ENCODE results near the gene DAAM1.

- TF ChIP-seq CTCF (IDR thresholded peaks at IDR 0.05) = no peak
- no peak for TF ChIP-seq POLR2A (IDR thresholded peaks at IDR 0.05)
Measured at GRCh38 chr14:59336098-59336497, 147.6 kb downstream of the DAAM1 start.

All from breast epithelium (tissue), 3 donors.